Measurements from ENCODE around the gene LCOR.
"Not testable (repeated sequence)": the region's sequence is repeated elsewhere in the genome, so short reads cannot be mapped to it uniquely, and the experiment has no call there.

The LCOR gene

DNA sequence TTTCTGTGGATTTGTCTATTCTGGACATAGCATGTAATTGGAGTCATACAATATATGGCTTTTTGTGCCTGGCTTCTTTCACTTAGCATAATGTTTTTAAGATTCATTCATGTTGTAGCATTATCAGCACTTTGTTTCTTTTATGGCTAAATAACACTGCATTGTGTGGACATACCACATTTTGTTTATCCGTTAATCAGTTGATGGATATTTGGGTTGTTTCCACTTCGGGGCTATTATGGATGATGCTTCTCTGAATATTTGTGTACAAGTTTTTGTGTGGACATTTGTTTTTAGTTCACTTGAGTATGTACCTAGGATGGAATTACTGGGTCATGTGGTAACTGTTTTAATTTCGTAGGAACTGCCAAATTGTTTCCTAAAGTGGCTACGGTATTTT lies 6.4 kb downstream of the LCOR start:
- DNase-seq (ENCODE audit: low read depth in 3 of 3, low spot score in 1 of 3): no peak

DNA sequence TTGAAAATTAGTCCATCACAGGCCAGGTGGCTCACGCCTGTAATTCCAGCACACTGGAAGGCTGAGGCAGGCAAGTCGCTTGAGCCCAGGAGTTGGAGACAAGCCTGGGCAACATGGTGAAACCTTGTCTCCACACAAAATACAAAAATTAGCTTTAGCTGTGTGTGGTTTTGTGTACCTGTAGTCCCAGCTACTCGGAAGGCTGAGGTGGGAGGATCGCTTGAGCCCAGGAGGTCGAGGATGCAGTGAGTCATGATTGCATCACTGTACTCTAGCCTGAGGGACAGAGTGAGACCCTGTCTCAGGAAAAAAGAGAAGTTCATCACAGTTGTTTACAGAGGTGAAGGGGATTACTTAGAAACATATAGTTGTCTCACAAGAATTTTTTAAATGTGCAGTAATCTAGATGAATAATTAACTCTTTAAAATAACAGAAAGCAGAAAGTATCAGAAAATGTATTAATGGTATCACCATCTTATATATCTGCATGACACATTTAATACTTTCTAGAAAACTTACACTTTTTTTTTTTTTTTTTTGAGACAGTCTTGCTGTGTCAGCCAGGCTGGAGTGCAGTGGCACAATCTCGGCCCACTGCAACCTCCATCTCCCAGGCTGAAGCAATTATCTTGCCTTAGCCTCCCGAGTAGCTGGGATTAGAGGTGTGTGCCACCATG lies 8.9 kb downstream of the LCOR start:
- no peak for DNase-seq (ENCODE audit: low read depth in 3 of 3, low spot score in 1 of 3)

DNA sequence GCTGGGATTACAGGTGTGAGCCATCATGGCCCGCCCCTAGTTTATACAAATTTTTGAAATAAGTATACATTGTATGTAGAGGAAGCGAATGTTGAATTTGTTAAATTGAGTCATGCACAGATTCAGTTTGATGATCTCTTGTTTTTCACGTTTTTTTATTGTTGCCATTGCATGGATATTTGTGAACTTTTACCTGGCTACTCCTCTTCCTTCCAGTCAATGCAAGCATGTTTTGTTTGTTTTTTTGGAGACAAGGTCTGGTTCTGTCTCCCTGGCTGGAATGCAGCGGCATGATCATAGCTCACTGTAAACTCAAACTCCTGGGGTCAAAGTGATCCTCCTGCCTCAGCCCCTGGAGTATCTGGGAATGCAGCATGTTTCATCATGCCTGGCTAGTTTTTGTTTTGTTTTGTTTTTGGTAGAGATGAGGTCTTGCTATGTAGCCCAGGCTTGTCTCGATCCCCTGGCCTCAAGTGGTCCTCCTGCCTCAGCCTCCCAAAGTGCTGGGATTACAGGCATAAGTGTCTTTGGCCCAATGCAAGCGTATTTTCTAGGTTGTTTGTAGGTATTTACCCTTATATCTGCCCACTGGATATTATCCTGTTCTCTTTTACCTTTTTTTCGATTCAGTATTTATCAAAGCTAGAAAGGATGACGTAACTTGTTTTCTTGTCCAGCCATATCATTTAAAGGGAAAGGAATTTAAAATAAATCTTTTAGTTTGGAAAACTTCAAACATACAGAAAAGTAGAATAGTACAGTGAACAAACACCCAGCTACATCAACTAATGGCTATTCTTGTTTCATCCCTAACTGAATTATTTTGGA lies 11.0 kb downstream of the LCOR start:
- no peak for DNase-seq (ENCODE audit: low read depth in 3 of 3, low spot score in 1 of 3)

DNA sequence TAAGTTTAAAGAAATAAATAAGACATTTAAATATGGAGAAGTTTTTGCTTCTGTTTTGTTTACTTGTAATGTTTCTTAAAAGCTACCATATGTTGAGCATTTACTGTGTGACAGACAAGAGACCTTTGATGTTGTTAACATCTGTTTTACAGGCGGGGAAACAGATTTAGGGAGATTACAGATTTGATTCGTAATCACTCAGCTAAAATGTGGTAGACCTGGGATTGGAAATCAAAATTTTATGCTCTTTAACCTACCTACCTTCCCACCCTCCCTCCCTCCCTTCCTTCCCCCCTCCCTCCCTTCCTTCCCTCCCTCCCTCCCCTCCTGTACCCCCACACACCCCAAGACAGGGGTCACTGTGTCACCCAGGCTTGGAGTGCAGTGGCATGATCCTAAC lies 11.7 kb downstream of the LCOR start:
- DNase-seq (ENCODE audit: low read depth in 3 of 3, low spot score in 1 of 3): no peak

DNA sequence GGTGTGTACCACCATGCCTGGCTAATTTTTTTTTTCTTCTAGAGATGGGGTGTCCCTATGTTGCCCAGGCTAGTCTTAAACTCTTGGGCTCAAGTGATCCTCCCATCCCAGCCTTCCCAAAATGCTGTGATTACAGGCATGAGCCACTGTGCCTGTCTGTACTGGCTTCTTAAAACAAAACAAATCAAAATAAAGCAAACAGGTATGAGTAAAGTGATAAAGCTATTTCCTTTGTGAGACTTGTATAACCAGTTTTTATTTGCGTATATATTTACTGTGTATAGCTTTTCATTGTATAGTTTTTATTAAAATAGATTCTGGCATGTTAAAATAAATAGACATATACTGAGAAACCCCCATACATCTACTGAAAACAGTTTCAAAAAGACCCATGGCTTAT lies 14.3 kb downstream of the LCOR start:
- no peak for DNase-seq (ENCODE audit: low read depth in 3 of 3, low spot score in 1 of 3)

DNA sequence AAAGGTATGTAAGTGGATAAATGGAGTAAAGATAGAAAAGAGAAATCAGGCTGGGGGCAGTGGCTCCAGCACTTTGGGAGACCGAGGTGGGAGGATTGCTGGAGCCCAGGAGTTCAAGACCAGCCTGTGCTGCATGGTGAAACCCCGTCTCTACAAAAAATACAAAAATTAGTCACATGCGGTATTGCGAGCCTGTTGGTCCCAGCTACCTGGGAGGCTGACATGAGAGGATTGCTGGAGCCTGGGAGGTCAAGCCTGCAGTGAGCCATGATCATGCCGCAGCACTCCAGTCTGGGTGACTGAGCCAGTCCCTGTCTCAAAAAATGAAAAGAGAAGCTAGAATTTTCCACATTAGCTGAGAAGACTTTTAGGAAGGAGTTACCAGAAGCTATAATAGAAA lies 14.8 kb downstream of the LCOR start:
- DNase-seq (ENCODE audit: low read depth in 3 of 3, low spot score in 1 of 3): no peak

DNA sequence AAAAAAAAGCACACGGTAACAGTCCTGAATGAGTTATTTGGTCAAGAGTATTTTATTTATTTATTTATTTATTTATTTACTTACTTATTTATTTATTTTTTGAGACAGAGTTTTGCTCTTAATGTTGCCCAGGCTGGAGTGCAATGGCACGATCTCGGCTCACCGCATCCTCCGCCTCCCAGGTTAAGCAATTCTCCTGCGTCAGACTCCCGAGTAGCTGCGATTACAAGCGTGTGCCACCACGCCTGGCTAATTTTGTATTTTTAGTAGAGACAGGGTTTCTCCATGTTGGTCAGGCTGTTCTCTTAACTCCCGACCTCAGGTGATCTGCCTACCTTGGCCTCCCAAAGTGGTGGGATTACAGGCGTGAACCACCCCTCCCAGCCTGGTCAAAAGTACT lies 15.3 kb downstream of the LCOR start:
- not testable (repeated sequence) for DNase-seq (ENCODE audit: low read depth in 3 of 3, low spot score in 1 of 3)

DNA sequence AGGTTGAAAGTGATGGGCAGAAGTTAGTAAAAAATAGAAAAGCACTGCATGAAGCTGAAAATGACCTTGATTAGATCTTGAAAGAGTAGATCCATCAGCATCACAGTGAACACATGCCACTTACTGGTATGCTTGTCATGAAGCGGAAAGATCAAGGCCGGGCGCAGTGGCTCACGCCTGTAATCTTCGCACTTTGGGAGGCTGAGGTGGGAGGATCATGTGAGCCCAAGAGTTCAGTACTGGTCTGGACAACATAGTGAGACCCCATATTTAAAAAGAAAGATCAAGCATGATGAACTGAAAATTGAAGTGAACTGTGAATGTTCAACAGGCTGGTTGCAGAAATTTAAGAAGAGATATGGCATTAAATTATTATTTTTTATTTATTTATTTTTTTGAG lies 18.0 kb downstream of the LCOR start:
- DNase-seq (ENCODE audit: low read depth in 3 of 3, low spot score in 1 of 3): no peak

DNA sequence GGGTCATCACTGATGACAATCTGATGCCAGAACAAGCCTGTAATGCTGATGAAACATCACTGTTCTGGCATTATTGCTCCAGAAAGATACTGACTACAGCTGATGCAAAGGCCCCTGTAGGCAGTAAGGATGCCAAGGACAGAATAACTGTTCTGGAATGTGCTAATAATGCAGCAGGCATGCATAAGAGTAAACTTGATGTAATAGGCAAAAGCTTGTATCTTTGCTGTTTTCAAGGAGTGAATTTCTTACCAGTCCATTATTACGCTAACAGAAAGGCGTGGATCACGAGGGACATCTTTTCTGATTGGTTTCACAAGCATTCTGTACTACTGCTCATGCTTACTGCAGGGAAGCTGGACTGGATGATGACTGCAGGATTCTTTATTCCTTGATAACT lies 18.7 kb downstream of the LCOR start:
- no peak for DNase-seq (ENCODE audit: low read depth in 3 of 3, low spot score in 1 of 3)

DNA sequence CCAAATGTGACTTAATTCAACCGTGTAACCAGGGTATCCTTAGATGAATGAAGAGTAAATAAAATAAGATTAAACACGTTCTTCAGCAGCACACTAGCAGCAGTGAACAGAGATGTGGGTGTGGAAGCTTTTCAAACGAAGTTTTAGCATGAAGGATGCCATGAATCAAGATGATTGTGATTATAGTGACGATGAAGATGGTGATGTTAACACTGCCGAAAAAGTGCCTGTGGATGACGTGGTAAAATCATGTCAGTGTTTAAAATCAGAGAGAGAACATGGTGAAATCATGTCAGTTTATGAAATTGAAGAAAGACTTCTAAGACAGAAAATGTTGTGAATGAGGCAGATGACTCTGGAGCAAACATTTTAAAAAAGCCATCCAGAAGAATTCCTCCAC lies 19.2 kb downstream of the LCOR start:
- no peak for DNase-seq (ENCODE audit: low read depth in 3 of 3, low spot score in 1 of 3)

DNA sequence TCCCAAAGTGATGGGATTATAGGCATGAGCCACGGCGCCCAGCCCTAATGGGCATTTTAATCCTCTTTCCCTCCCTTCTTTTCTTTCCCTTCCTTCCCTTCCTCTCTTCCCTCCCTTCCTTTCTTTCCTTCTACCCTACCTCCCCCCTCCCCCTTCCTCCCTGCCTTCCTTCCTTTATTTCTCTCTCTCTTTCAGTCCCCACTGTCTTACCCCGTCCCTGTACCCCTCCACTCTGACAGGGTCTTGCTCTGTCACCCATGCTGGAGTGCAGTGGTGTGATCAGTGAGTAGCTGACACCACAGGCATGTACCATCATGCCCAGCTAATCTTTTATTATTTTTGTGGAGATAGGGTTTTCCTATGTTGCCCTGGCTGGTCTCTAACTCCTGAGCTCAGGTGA lies 24.2 kb downstream of the LCOR start:
- DNase-seq (ENCODE audit: low read depth in 3 of 3, low spot score in 1 of 3): no peak

DNA sequence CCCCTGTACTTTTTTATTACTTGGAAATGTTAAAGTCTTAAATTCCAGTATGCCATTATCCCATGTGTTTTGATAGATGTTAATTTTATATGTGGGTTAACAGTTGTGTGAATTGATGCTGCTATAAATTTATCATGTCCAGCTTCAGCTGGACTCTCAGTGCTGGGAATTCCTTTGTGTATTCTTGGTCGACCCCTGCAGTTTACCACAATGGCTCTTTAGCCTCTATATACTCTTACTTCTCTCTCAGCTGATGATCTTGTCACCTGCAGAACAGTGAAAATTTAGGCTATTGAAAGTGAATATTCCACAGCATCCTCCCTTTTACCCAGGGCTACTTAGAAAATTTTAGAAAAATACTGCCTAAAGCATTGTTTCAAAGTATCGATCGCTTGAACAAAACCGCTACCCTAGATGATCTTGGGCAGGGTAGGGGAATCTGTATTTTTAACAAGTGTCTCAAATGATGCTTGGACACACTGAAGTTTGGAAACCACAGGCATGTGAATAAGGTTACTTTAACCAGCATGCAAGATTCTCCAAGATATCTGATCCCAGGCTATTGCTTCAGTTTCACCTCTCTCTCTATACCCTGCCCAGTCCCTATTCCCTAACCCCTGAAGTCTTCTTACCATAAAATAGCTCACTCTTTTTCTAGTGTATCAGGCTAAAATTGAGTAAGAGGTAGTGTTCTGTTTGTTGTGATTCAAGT lies 25.4 kb downstream of the LCOR start:
- DNase-seq (ENCODE audit: low read depth in 3 of 3, low spot score in 1 of 3): no peak

DNA sequence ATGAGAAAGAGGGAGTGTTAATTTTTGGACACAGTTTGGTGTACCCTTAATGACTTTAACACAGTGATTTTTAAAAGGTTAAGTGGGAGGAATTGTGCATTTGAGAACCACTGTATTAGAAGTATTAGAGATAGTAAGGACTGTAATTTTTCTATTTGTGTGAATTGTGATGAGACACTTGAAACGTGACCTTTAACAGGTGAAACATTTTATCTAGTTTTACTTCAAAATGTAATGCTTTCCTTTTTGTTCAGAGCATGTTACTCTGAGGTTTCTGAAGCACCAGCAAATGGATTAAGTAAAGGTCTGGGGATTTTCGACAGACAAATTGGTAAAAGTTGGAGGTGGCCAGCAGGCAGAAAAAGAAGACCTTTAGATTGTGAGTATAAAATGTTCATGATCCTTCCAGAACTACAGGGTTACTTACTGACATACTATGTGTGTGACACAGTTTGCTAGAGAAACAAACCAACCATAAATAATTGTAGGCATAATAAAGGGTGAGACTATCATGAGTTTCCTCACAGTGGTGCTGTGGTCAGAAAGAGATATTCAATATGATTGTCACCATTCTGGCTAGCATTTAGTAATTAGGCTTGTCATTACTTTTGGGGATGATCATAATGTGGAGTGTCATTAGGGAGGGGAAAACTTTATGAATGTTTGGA lies 26.1 kb downstream of the LCOR start:
- DNase-seq (ENCODE audit: low read depth in 3 of 3, low spot score in 1 of 3): no peak

DNA sequence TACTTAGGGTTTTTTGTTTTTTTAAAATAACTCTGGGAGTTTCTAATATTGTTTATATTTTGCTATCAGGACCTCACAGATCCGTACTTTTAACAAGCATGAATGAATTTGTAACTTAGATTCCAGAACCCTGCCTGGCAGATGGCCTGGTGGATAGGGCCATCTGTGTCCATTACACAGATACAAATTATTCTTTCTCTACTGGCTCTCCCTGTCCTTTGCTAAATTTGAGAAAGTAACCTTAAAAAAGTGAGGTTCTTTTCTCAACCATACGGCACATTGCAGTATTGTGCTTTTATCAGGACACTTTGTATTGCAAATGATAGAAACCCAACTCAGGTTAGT lies 26.6 kb downstream of the LCOR start:
- no peak for DNase-seq (ENCODE audit: low read depth in 3 of 3, low spot score in 1 of 3)

DNA sequence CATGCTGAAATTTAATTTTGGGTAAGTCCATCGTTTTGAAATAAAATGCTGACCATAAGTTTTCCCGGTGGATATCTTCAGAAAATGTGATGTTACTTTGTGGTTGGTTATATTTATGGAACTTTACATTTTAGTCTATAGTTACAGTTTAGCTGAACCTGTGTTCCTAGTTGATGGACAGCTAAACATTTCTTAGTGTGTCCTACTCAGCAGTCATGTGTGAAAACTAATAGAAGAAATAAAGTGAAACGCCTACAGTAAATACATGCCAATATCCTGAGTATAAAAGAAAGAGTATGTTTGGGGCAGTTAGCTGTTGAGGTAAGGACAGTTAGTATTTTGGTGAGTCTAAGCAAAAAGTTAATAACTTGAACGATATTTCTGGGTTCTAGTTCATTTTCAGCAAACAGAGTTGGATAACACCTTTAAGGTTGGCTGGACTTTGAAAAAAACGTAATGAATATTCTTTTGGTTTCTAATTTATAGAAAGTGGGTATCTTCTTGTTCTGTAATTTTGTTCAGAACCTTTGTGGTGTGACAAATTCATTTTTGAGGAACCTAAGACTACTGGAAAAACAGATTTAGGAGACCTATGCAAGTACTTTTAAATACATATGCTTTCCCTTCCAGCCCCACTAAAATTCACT lies 28.7 kb downstream of the LCOR start:
- no peak for DNase-seq (ENCODE audit: low read depth in 3 of 3, low spot score in 1 of 3)

DNA sequence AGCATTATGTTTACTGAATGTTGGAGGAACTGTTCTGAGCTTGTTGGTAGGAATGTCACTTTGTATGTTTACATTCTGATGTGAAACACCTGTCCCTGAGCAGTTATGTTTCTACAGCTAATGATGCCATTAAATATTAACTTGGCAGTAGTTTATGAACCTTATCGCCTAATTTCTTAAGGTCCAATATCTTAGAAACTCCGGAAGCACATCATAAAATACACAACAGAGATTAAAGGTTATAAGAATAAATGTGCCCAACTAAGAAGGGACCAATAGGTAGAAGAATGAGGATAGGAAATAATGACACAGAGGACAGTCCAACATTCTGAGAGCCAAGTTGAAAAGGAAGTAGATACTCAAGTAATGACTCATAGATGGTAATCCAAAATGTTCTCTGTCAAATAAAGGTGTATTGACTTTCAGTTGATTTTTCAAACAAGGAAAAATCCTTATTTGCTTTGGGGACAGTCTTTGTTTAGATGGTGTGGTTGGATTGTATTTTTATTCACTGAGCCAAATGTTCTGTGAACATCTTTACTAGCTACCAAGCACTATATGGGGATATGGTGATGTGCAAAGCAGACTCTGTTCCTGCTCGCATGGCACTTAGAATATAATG lies 31.9 kb downstream of the LCOR start:
- DNase-seq (ENCODE audit: low read depth in 3 of 3, low spot score in 1 of 3): no peak

DNA sequence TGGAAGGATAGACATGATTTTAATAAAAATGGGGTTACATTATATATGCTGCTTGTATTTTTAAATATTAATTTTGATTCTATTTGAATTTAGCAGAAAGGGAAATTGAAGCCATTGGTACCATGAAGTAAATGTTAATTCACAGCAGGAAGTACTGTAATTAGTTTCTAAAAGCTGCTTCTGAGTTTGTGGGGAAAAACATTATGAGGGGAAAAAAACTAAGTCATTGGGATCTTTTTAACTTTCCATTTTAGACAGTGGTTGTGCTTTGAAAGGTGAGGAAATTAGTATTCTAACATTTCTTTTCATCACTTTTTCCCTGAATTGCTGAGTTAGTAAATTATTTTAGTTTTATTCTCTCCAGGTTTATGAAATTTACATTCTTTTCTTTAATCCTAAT lies 41.0 kb downstream of the LCOR start:
- no peak for DNase-seq (ENCODE audit: low read depth in 3 of 3, low spot score in 1 of 3)

DNA sequence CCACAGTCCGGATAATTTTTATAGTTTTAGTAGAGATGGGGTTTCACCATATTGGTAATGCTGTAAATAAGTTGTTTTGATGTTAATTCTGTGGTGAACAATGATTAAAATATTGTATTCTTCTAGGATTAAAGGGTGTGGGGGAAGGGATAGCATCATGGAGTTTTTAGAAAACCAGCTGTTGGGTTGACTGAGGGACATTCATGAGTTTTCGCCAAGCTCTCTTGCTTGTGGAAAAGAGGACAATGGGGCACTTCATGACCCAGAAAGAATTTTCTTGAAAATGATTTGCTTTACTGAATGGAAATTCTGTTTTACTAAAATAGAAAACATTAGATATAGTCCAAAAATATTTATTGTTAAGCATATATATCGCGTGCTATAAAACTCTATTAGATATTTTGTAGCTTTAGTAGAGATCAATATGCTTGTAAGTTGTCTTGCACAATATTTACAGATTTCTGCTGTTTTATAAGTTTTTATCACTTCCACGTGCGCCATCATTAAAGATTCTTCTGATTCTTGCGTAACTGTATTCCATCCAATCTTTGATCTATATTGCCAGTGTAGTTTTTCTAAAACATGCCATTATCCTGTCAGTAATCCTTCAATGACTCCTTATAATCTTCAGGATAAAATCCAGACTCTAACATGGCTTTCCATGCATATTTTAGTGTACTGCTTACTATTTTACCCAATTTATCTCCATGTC lies 41.8 kb downstream of the LCOR start:
- DNase-seq (ENCODE audit: low read depth in 3 of 3, low spot score in 1 of 3): no peak

DNA sequence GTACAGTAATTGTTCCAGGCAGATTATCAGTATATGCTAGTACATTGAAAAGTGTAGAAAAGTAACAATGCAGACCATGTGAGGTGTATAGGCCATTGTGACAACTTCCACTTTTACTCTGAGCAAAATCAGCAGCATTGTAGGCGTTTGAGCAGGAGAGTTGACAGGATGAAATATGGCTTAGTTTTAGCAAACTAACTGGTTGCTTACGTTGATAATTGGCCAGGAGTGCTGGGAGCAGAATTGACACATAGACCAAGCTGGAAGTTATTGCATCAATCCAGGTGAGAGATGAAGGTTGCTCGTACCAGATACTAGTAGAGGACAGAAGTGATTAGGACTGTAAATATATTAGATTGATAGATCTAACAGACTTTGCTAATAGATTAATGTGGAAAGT lies 46.0 kb downstream of the LCOR start:
- no peak for DNase-seq (ENCODE audit: low read depth in 3 of 3, low spot score in 1 of 3)

DNA sequence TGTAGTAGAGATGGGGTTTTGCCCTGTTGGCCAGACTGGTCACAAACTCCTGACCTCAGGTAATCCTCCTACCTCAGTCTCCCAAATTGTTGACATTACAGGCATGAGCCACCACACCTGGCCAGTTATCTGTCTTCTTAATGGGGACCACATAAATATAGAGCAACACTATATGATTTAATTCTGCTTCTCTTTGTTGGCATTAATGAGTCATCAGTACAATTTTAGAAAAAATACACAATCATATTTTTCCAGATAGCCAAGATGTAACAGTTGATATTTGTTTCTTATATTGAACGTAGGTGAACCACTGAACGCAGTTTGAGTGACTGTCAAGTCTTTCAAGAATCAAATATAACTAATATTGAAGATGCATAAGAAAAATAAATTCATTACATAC lies 48.5 kb downstream of the LCOR start:
- DNase-seq (ENCODE audit: low read depth in 3 of 3, low spot score in 1 of 3): no peak

Data from stimulated activated CD4-positive, alpha-beta T cell treated with anti-CD3 and anti-CD28 coated beads, TNF-alpha, amount 100 ng/mL, for 1 hour (primary cell).